ENCODE data around the gene OR2T3. TPM values are rescaled to one million over a fixed set of nuclear protein-coding genes. Genes with fewer than 3 reads are reported as not detected.
"Not testable (repeated sequence)": the region's sequence is repeated elsewhere in the genome, so short reads cannot be mapped to it uniquely, and the experiment has no call there.

Gene OR2T3
- total RNA-seq: 1.00 and 1.5 TPM in 2 replicates

GRCh38 chr1:248473051-248473450 is at the start of gene OR2T3:
Gene OR2T3 (plus strand): TSS chr1:248473351. CDS start chr1:248473351, 0 bp downstream.
- H3K4me1 Mint-ChIP-seq; H3K9me3 Mint-ChIP-seq; H3K27ac Mint-ChIP-seq; H3K4me3 Mint-ChIP-seq; intact Hi-C loops (cut with micrococcal nuclease); CTCF ChIA-PET; H3K36me3 Mint-ChIP-seq (ENCODE audit: low read depth); H3K27me3 Mint-ChIP-seq; POLR2A ChIA-PET; ATAC-seq (ENCODE audit: low read depth); DNase-seq: not testable (repeated sequence)

- POLR2A ChIA-PET: not testable (repeated sequence)
- H3K27ac Mint-ChIP-seq: peak overlapping the region; percentile 80
Measured at GRCh38 chr1:248427526-248428191, 45.5 kb upstream of the OR2T3 start.

GRCh38 chr1:248428192-248428533 is 45.0 kb upstream of the OR2T3 start:
- ATAC-seq (ENCODE audit: low read depth): peak; percentile 89
- POLR2A ChIA-PET; intact Hi-C loops (cut with micrococcal nuclease); H3K27me3 Mint-ChIP-seq; H3K9me3 Mint-ChIP-seq; H3K36me3 Mint-ChIP-seq (ENCODE audit: low read depth); DNase-seq; CTCF ChIA-PET: not testable (repeated sequence)
- Mint-ChIP-seq H3K27ac (peak overlapping the region; percentile 80), H3K4me3 (peak overlapping the region; percentile 50), H3K4me1 (peaks cover 30% of the 10 kb centered on the region)

More at GRCh38 chr1:248427526-248428191, 45.5 kb upstream of the OR2T3 start:
- H3K27me3 Mint-ChIP-seq; CTCF ChIA-PET; DNase-seq; intact Hi-C loops (cut with micrococcal nuclease); H3K9me3 Mint-ChIP-seq; H3K36me3 Mint-ChIP-seq (ENCODE audit: low read depth): not testable (repeated sequence)
- Mint-ChIP-seq H3K4me3 (peak overlapping the region; percentile 15), H3K4me1 (peaks cover 29% of the 10 kb centered on the region)
- ATAC-seq (ENCODE audit: low read depth): peak; percentile 23

- Mint-ChIP-seq H3K27ac (peak overlapping the region; percentile 84), H3K4me1 (peaks cover 31% of the 10 kb centered on the region)
- intact Hi-C loops (cut with micrococcal nuclease); POLR2A ChIA-PET; H3K9me3 Mint-ChIP-seq; H3K36me3 Mint-ChIP-seq (ENCODE audit: low read depth); DNase-seq; CTCF ChIA-PET; ATAC-seq (ENCODE audit: low read depth); H3K4me3 Mint-ChIP-seq; H3K27me3 Mint-ChIP-seq: not testable (repeated sequence)
Measured at GRCh38 chr1:248431683-248432082, 41.5 kb upstream of the OR2T3 start.

GRCh38 chr1:248432201-248432600 is 41.0 kb upstream of the OR2T3 start:
- ATAC-seq (ENCODE audit: low read depth): peak; percentile 59
- H3K27me3 Mint-ChIP-seq; intact Hi-C loops (cut with micrococcal nuclease); POLR2A ChIA-PET; H3K36me3 Mint-ChIP-seq (ENCODE audit: low read depth); H3K9me3 Mint-ChIP-seq; CTCF ChIA-PET; DNase-seq: not testable (repeated sequence)
- H3K4me3 Mint-ChIP-seq: peak overlapping the region; percentile 52
- H3K27ac Mint-ChIP-seq: peak overlapping the region; percentile 84
- peaks cover 31% of the 10 kb centered on the region for H3K4me1 Mint-ChIP-seq

- DNase-seq; ATAC-seq (ENCODE audit: low read depth); H3K36me3 Mint-ChIP-seq (ENCODE audit: low read depth); H3K27ac Mint-ChIP-seq; H3K4me3 Mint-ChIP-seq; intact Hi-C loops (cut with micrococcal nuclease); H3K9me3 Mint-ChIP-seq; POLR2A ChIA-PET; CTCF ChIA-PET; H3K27me3 Mint-ChIP-seq: not testable (repeated sequence)
- H3K4me1 Mint-ChIP-seq: peaks cover 18% of the 10 kb centered on the region
Measured at GRCh38 chr1:248433811-248434415, 39.2 kb upstream of the OR2T3 start.

GRCh38 chr1:248434913-248435312 is 38.2 kb upstream of the OR2T3 start:
- H3K4me1 Mint-ChIP-seq: peaks cover 15% of the 10 kb centered on the region
- intact Hi-C loops (cut with micrococcal nuclease); ATAC-seq (ENCODE audit: low read depth): not testable (repeated sequence)

GRCh38 chr1:248436303-248436702 is 36.8 kb upstream of the OR2T3 start:
- not testable (repeated sequence) for H3K27ac Mint-ChIP-seq; ATAC-seq (ENCODE audit: low read depth)

More at GRCh38 chr1:248434913-248435312, 38.2 kb upstream of the OR2T3 start:
- H3K4me3 Mint-ChIP-seq; DNase-seq; CTCF ChIA-PET; POLR2A ChIA-PET; H3K9me3 Mint-ChIP-seq; H3K27ac Mint-ChIP-seq; H3K36me3 Mint-ChIP-seq (ENCODE audit: low read depth); H3K27me3 Mint-ChIP-seq: not testable (repeated sequence)

GRCh38 chr1:248438668-248439067 is 34.5 kb upstream of the OR2T3 start:
- H3K9me3 Mint-ChIP-seq; POLR2A ChIA-PET; H3K36me3 Mint-ChIP-seq (ENCODE audit: low read depth); H3K27ac Mint-ChIP-seq; H3K4me3 Mint-ChIP-seq; intact Hi-C loops (cut with micrococcal nuclease); ATAC-seq (ENCODE audit: low read depth); H3K27me3 Mint-ChIP-seq; CTCF ChIA-PET; DNase-seq; H3K4me1 Mint-ChIP-seq: not testable (repeated sequence)

More at GRCh38 chr1:248436303-248436702, 36.8 kb upstream of the OR2T3 start:
- CTCF ChIA-PET; DNase-seq; H3K9me3 Mint-ChIP-seq; H3K27me3 Mint-ChIP-seq; POLR2A ChIA-PET; H3K4me3 Mint-ChIP-seq; intact Hi-C loops (cut with micrococcal nuclease); H3K36me3 Mint-ChIP-seq (ENCODE audit: low read depth): not testable (repeated sequence)
- peaks cover 15% of the 10 kb centered on the region for H3K4me1 Mint-ChIP-seq

GRCh38 chr1:248439283-248439682 is 33.9 kb upstream of the OR2T3 start:
- DNase-seq; H3K4me1 Mint-ChIP-seq; ATAC-seq (ENCODE audit: low read depth); POLR2A ChIA-PET; H3K27me3 Mint-ChIP-seq; H3K9me3 Mint-ChIP-seq; intact Hi-C loops (cut with micrococcal nuclease); CTCF ChIA-PET; H3K27ac Mint-ChIP-seq; H3K36me3 Mint-ChIP-seq (ENCODE audit: low read depth); H3K4me3 Mint-ChIP-seq: not testable (repeated sequence)

- CTCF ChIA-PET; H3K36me3 Mint-ChIP-seq (ENCODE audit: low read depth); ATAC-seq (ENCODE audit: low read depth); H3K27me3 Mint-ChIP-seq; POLR2A ChIA-PET; H3K9me3 Mint-ChIP-seq; DNase-seq; H3K4me3 Mint-ChIP-seq; H3K27ac Mint-ChIP-seq; intact Hi-C loops (cut with micrococcal nuclease): not testable (repeated sequence)
- H3K4me1 Mint-ChIP-seq: peaks cover 30% of the 10 kb centered on the region
Measured at GRCh38 chr1:248442500-248443277, 30.5 kb upstream of the OR2T3 start.

- intact Hi-C loops (cut with micrococcal nuclease); H3K4me3 Mint-ChIP-seq; CTCF ChIA-PET; H3K9me3 Mint-ChIP-seq; ATAC-seq (ENCODE audit: low read depth); POLR2A ChIA-PET; DNase-seq; H3K36me3 Mint-ChIP-seq (ENCODE audit: low read depth); H3K27me3 Mint-ChIP-seq: not testable (repeated sequence)
- Mint-ChIP-seq H3K4me1 (peaks cover 34% of the 10 kb centered on the region), H3K27ac (peak overlapping the region; percentile 35)
Measured at GRCh38 chr1:248444603-248445002, 28.5 kb upstream of the OR2T3 start.

All from activated B cell treated with CpG ODN at 0.5 μM for 24 hours (primary cell).